ENCODE data around the gene AVPI1.
"Not testable (repeated sequence)": the region's sequence is repeated elsewhere in the genome, so short reads cannot be mapped to it uniquely, and the experiment has no call there.

Gene AVPI1

DNA sequence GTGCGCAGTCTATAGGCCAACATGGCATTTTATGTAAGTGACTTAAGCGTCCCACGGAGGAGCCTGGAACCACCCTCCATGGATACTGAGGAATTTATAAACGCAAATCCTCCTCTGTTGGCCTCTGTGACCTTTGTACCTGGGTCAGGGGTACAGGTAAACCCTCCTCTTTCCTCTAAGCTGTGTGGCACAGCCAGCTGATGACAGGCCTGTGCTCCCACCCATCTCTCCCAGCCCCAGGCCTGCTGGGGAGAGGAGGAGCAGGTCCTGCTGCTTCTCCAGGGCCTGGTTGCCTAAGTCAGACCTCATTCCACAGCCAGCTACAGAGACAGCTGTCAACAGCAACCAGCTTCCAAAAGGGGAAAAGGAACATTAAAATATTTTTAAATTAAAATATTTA, 5.0 kb downstream of the AVPI1 start:
- no peak for DNase-seq

DNA sequence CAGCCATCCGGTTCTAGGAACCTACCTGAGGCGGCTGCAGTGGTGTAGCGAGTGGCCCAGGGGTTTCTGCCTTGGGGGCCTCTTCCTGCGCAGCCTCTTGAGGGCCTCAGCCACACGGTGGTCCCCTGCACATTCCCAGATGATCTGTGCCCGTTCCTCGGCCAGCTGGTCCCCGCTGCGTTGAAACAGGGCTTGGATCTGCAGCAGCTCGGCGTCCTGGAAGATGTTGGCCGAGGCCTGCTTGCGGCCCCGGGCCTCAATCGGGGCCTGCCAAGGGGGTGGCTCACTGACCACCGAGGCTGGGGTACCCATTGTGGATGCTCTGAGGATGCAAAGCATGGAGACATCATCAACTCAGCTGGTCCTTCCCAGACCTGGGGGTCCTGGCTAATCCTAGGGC, 7.4 kb downstream of the AVPI1 start:
- no peak for DNase-seq

DNA sequence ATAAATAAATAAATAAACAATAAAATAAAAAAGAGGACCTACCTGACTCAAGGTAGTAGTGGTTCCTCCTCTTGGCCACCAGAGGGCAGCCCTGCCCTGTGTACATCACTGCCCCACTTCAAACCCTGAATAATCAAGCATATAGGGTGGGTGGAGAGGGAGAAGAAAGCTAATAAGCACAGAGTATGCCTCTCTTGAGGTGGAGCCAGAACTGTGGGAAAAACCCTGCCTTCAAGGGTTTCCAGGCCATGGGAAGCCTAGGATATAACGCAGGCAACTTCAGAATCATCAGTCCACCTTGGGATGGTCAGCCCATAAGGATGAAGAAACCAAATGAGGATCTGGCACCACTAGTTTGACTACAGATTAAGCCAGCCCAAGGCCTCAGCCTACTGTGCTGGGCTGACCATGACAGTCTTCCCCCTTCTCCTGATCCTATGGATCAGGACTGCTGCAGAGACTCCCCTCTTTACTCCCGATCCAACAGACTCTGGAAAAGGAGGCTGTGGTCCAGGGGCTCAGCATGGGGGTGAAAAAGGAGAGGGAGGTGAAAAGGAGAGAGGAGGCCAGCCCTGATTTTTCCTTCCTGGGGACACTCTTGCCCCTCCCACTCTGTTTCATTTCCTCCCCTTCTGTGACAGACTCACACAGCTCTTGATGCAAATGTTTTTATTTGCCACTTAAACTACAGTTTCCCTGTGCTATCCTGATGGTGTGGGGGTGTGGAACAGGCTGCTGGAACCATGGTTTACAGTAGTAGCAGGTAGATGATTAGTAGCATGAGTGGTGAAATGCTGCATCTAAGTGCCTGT, 10.1 kb downstream of the AVPI1 start:
- peak; percentile 64 for DNase-seq

DNA sequence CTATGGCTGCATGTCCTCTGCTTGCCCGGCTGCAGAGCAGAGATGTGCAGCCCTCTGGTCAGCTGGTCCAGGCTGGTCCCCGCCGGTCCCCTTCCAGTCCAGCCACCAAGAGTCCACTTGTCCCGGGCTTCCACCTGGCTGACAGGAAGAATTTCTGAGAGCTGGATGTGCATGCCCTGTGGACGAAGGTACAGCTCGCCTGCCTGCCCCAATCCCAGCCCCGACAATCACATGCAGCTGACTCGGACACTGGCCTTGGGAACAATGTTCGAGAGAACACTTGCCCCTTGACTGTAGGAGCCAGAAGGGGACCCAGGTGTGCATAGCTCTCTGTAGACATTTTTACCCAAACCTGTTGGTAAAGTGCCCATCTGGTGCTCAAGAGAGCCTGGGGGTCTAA, 11.8 kb downstream of the AVPI1 start:
- no peak for DNase-seq

DNA sequence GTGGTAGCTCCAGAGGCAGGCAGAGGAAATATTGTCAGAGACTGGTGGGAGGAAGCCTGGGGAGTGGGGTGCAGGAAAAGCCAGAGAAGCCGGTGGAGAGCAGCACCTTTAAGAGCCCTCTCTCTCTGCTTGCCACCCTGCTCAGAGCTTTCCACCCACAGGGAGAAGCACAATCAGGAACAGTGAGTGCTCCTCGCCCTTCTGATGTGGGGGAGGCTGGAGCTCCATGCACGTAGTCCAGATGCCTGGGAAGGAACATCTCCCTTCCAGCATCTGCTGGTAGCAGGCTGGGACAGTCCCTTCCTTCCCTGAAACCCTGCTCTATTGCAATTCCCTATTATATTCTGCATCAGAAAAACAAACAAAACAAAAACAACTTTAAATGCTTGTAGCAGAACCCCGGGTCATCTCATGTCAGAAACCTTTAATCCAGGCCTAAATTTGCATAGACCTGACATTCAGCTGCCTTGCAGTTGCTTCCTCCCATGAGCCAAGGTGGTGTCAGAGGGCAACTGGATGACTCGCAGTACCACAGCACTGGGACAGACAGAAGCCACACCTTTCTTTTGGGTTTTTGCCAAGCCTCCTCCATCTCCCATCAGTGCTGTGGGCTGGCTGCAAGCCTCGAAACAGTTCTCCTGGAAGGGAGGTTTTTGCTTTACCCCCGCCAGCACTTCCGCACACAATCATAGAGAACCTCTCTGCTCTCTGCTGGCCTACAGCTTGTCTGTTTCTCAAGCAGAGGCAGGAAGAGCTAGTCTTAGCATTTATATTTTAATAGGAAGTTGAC, 13.1 kb downstream of the AVPI1 start:
- no peak for DNase-seq

DNA sequence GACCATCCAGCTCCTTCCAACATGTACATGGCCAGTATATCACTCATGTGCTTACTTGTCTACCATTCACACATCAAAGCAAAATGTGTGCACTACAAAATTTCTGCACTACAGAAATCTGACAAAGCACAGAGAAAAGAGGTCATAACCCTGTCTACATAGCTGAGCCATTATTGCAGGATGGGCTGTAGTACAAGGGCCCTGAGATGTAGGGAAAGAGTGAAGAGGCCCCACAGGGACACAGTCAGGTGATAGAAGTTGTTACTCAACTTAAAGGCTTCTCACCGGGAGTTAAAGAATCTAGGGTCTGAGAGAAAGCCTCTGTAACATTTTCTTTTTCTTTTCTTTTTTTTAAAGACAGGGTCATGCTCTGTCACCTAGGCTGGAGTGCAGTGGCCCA, 17.5 kb downstream of the AVPI1 start:
- DNase-seq, result no peak

DNA sequence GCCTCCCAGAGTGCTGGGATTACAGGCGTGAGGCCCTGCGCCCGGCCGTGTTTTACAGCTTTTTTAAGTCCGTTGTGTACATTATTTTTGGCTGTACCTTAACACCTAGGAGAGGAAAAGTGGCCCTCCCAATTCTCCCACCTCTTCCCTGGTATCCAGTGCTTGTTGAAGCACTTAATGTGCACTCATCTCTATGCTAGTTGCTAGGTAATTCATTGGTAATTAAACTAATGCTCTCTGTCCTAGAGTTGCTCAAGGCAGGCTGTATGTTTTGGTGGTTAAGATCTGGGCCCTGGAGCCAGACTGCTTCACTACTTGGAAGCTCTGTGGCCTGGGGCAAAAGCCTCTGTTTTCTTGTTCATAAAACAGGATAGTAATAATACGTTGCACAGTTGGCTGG, 19.6 kb downstream of the AVPI1 start:
- no peak for DNase-seq

DNA sequence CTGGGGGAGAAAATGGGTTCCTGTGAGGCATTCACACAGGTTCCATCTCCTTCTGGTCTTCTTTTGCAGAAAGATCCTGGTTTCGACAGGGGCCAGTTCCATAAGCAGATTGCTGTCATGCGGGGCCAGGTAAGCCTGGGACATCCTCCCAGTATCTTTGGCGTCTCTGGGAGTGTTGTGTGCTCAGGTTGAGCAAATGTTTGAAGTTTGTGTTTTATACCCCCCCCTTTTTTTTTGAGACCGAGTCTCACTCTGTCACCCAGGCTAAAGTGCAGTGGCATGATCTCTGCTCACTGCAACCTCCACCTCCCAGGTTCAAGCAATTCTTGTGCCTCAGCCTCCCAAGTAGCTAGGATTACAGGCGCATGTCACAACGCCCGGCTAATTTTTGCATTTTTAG, 20.0 kb downstream of the AVPI1 start:
- DNase-seq, result no peak

DNA sequence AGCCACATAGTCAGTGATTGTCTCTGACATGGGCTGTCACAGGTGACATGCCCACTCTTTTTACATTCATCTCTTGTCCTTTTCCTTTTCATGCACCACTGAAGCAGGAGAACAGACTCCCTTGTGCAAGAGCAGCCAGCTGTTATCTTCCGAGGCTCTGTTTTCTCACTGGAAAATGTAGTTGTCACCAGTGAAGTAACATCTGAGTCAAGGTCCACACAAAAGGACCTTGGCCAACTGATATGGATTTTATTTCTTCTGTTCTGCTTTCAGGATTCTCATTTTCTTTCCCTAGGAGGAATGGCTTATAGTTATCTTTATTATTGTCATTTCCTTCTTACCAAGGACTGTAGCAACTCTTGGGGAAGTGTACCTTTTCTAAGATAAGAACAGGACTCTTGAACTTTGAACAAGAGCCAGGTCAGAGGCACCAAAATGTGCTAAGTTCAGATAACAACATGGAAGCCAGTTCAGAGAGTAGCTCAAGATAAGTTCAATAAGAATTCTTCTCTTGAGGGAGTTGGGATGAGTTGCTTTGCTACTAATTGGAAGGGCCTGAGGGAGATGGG, 22.7 kb downstream of the AVPI1 start:
- DNase-seq, result no peak

DNA sequence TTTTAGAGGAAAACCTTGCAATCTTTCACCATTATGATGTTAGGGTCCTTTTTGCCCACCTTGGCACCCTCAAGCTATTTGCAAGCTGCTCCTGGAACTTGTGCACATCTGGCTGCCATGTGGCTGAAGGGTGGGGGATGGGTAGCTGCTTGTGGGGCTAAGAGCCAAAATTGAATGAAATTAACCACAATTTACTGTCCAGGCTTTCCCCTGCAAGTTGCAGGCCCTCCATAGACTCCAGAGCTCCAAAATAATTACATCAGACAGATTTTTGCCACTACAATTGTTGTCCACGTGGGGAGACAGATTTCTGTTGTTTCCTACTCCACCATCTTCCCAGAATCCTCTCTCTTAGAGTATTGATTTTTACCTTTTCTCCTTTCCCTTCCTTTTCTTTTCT, 27.5 kb downstream of the AVPI1 start:
- no peak for DNase-seq

DNA sequence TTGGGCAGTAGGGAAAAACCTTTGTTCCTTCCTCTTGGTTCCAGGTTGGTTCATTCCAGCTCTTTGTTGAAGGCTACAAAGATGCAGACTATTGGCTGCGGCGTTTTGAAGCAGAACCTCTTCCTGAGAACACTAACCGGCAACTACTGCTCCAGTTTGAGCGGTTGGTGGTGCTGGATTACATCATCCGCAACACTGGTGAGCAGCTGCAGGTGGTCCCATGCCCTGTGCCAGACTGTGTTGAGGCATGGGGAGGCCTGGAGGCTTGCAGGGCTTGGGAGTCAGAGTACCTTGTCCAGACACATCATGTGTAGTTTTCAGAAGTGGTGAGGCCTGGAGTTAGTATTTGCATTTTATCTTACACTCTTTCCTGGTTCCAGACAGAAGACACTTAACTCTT, 30.3 kb downstream of the AVPI1 start:
- DNase-seq, result no peak

DNA sequence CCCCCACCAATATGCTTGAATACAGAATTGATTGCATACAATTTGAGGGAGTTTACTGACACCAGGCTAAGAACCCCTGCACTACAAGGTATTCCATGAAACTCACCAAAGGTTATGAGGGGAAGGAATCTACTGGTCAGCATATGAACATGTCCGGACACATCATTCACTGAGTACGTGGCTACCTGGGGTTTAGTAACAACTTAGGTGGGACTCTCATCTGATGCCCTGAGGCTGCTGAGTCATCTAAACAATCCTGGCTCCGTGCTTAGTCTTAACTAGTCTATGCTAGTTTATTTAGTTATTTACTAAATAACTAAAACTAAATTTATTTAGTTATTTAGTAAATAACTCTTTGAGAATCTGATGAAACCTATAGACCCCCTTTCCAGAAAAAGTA, 35.3 kb downstream of the AVPI1 start:
- DNase-seq, result no peak

DNA sequence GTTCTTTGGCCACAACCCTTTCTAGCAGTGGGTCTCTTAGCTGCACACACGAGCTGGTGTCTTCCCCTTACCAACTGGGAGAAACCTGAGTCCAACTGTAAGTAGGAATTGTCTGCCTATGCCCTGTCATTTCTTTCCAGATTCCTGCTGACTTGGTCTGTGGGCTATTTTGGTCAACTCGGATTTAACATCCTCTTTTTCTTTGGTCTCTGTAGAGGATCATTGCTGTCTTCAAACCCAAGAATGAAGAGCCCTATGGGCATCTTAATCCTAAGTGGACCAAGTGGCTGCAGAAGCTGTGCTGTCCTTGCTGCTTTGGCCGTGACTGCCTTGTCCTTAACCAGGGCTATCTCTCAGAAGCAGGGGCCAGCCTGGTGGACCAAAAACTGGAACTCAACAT, 36.3 kb downstream of the AVPI1 start:
- DNase-seq, result no peak

DNA sequence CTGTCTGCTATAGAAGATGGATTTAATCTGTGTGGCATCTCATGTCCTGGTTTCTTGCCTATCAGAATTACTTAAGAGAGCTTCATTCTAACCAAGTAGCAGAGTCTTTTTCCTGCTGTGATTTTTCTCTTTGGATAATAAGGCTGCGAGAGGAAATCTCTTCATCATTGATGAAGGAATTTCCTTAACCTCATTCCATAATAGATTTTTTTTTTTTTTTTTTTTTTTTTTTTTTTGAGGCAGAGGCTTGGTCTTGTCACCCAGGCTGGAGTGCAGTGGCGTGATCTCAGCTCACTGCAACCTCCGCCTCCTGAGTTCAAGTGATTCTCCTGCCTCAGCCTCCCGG, 37.7 kb downstream of the AVPI1 start:
- DNase-seq, result not testable (repeated sequence)

DNA sequence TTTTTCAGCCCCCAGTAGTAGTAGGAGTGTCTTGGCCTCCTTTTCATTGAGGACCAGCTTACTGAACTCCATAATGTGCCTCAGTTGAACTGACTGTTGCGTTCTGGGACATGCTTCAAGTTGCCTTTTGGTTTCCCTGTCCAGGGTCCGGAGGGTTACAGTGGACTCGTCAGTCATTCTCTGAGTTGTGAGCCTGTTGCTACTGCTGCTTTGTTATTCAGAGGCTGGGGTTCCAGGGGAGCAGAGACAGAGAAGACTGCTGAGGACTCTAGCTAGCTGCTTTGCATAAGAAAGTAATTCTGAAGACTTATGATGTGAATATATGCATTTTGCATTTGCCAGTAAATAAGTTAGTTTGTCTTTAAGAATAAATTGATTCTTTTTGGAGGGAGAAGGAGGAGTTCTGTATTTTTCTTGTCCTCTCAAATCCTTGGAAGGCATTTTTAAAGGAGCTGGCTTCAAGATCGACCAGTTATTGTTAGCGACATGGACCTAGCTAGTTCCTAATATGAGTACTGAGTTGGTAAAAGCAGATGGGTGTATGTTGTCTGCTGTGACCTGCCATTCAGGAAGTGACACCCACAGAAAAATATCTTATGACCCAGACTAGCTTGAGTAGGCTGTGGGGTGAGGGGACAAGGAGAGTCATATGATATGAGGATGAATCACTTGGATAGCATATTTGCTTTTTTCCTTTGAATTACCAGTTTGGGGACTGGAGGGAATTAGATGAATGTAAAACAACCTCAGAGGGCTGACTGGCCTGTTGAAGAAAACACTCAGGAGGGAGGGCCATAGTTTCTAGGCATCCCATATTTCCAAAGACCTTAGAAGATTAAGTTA, 38.3 kb downstream of the AVPI1 start:
- peak; percentile 64 for DNase-seq

DNA sequence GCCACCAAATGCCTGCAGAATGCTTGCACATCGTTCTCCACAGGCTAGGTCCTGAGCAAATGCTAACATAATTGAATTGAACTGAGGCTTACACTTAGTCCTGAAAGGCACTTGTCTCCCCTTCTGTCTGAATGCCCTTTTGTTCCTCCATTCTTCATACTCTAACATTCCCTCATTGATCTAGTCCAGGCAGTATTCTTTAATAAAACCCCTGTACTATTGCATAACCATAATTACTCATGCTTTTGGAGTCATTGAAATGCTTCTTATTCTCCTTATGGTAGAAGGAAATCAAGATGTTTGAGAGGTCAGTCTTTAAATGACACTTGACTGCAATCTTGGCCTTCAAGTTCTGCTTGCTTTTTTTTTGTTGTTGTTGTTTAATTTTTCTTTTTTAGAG, 39.5 kb downstream of the AVPI1 start:
- no peak for DNase-seq

DNA sequence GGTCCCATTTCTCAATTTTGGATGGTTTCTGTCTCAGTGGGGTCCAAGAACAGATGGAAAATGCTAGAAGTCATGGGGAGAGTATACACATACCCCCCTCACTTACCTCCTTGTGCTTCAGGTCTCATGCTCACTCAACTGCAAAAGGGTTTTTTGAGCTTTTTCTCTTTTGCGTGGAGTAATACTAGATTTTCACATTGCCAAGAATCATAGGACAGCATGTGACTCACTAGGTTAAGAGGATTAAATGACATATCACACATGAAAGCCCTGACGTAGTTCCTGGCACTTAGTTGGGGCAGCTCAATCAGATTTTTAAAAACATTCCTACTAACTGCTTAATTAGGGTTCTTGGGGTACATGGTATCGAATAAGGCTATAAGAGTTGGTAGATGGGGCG, 42.1 kb downstream of the AVPI1 start:
- DNase-seq, result no peak

DNA sequence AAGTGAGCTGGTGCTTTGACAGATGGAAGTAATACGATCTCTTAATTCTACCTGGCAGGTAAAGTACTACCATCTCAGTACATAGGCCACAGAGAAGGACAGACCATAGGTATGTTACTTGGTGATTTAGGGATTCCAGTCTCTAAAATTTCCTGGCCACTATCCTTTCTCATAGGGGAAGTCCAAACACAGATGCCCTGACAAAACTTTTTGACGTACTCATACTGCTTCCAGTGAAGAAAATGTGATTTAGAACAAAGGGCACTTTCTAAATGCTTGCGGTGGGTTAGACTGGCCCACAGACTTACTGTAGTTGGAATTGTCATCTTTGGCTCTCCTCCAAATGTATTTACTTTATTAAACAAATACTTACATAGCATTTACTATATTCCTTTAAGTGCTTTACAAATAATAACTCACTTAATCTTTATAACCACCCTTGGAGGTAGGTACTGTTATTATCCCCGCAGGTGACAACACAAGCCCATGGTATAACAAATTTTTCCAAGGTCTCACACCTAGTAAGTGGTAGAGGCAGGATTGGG, 43.5 kb downstream of the AVPI1 start:
- DNase-seq, result no peak

DNA sequence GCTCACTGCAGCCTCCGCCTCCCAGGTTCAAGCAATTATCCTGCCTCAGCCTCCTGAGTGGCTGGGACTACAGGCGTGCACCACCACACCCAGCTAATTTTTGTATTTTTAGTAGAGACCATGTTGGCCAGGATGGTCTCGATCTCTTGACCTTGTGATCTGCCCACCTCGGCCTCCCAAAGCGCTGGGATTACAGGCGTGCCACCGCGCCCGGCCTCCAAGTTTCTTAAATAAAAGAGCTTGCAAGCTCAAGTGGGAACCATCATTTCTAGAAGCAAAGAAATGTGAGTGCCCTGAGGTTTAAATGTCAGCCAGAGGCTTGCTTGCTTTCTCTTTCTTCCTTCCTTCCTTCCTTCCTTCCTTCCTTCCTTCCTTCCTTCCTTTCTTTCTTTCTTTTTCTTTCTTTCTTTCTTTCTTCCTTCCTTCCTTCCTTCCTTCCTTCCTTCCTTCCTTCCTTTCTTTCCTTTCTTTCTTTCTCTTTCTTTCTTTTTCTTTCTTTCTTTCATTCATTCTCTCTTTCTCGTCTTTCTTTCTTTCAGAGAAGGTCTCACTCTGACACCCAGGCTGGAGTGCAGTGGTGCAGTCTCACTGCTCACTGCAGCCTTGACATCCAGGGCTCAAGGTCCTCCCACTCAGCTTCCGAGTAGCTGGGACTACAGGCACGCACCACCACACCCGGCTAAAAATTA, 44.4 kb downstream of the AVPI1 start:
- DNase-seq, result not testable (repeated sequence)

DNA sequence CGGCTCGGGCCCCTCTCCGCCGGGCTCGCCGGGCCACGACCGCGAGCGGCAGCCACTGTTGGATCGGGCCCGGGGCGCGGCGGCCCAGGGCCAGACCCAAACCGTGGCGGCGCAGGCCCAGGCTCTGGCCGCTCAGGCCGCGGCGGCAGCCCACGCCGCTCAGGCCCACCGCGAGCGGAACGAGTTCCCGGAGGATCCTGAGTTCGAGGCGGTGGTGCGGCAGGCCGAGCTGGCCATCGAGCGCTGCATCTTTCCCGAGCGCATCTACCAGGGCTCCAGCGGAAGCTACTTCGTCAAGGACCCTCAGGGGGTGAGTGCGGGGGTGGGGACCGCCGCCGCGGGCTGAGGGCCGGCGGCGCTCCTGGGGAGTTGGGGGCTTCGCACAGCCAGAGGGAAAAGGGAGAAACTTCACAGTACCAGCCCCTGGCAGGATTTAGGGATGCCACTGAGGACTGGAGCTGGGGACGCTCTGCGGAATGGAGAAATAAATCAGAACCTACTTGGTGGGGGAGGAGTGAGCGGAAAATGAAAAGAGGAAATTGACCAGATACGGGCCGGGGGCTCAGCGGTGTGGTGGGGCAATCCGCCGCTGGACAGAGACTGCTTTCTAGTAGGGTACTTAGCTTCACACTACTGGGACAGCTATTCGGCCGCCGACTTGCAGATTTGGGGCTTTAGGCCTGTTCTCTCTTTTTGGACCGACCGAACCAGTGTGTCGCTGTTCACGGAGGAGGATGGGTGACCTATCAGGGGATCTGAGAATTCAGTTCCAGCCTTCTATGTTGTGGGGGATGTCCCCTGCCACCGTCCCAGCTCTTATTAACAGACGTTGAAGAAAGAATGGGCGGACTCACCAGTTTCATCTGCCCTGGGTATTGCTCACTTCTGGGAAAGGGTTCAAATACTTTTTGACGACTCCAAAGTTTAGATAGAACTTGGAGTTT, 45.9 kb downstream of the AVPI1 start:
- DNase-seq, result peak; percentile 32

Data from CD4-positive, alpha-beta T cell treated with Interleukin-15 for 1 hour (primary cell).